ENCODE data around the gene ST3GAL3. TPM values are rescaled to one million over a fixed set of nuclear protein-coding genes. Genes with fewer than 3 reads are reported as not detected.
A peak's percentile ranks its signal among the peaks of the same experiment; 100 is the strongest.

ST3GAL3 gene
- total and polyA plus RNA-seq, 2 of the 13 experiments (the other 11 are each of a cell fraction or from before 2014, with no cell fraction given) = 5.1 to 8.1 TPM

DNA sequence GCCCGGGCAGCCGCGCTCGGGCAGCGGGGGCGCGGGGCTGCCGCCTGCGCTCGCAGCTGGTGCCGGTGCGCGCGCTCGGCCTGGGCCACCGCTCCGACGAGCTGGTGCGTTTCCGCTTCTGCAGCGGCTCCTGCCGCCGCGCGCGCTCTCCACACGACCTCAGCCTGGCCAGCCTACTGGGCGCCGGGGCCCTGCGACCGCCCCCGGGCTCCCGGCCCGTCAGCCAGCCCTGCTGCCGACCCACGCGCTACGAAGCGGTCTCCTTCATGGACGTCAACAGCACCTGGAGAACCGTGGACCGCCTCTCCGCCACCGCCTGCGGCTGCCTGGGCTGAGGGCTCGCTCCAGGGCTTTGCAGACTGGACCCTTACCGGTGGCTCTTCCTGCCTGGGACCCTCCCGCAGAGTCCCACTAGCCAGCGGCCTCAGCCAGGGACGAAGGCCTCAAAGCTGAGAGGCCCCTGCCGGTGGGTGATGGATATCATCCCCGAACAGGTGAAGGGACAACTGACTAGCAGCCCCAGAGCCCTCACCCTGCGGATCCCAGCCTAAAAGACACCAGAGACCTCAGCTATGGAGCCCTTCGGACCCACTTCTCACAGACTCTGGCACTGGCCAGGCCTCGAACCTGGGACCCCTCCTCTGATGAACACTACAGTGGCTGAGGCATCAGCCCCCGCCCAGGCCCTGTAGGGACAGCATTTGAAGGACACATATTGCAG, 229.3 kb downstream of the ST3GAL3 start (continued):
- no peak for TF ChIP-seq ZBTB49 (CRISPR knock-in tag; IDR thresholded peaks at IDR 0.05; ENCODE audit: borderline replicate concordance)
- TF ChIP-seq NFE2L1 (CRISPR knock-in tag; IDR thresholded peaks at IDR 0.05; ENCODE audit: borderline replicate concordance) = no peak
- TF ChIP-seq SIN3B (IDR thresholded peaks at IDR 0.05; ENCODE audit: low read length) = no peak
- TF ChIP-seq, protein P1, sequence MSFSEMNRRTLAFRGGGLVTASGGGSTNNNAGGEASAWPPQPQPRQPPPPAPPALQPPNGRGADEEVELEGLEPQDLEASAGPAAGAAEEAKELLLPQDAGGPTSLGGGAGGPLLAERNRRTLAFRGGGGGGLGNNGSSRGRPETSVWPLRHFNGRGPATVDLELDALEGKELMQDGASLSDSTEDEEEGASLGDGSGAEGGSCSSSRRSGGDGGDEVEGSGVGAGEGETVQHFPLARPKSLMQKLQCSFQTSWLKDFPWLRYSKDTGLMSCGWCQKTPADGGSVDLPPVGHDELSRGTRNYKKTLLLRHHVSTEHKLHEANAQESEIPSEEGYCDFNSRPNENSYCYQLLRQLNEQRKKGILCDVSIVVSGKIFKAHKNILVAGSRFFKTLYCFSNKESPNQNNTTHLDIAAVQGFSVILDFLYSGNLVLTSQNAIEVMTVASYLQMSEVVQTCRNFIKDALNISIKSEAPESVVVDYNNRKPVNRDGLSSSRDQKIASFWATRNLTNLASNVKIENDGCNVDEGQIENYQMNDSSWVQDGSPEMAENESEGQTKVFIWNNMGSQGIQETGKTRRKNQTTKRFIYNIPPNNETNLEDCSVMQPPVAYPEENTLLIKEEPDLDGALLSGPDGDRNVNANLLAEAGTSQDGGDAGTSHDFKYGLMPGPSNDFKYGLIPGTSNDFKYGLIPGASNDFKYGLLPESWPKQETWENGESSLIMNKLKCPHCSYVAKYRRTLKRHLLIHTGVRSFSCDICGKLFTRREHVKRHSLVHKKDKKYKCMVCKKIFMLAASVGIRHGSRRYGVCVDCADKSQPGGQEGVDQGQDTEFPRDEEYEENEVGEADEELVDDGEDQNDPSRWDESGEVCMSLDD (CRISPR knock-in tag; IDR thresholded peaks at IDR 0.05; ENCODE audit: borderline replicate concordance) = no peak
- TF ChIP-seq ZNF160 (CRISPR knock-in tag; IDR thresholded peaks at IDR 0.05) = no peak
- TF ChIP-seq ZSCAN29 (CRISPR knock-in tag; conservative IDR thresholded peaks at IDR 0.05) = 0 out of 2 replicates have a peak, but pooled peaks have one; percentile 62
- no peak for TF ChIP-seq ASH2L (IDR thresholded peaks at IDR 0.05; ENCODE audit: insufficient read length, low read depth, low read length)
- no peak for TF ChIP-seq MLLT10 (CRISPR knock-in tag; IDR thresholded peaks at IDR 0.05)
- TF ChIP-seq ZFP36L2 (CRISPR knock-in tag; IDR thresholded peaks at IDR 0.05) = no peak
- peak; percentile 60; the same call in 1 of the 2 replicates for TF ChIP-seq PHF8 (CRISPR knock-in tag; IDR thresholded peaks at IDR 0.05)
- peak; percentile 56; the same call in 1 of the 2 replicates for TF ChIP-seq ZNF580 (CRISPR knock-in tag; IDR thresholded peaks at IDR 0.05; ENCODE audit: borderline replicate concordance, low read depth)
- TF ChIP-seq U2AF2 (IDR thresholded peaks at IDR 0.05; ENCODE audit: low read depth, low read length) = no peak
- TF ChIP-seq, protein P2, sequence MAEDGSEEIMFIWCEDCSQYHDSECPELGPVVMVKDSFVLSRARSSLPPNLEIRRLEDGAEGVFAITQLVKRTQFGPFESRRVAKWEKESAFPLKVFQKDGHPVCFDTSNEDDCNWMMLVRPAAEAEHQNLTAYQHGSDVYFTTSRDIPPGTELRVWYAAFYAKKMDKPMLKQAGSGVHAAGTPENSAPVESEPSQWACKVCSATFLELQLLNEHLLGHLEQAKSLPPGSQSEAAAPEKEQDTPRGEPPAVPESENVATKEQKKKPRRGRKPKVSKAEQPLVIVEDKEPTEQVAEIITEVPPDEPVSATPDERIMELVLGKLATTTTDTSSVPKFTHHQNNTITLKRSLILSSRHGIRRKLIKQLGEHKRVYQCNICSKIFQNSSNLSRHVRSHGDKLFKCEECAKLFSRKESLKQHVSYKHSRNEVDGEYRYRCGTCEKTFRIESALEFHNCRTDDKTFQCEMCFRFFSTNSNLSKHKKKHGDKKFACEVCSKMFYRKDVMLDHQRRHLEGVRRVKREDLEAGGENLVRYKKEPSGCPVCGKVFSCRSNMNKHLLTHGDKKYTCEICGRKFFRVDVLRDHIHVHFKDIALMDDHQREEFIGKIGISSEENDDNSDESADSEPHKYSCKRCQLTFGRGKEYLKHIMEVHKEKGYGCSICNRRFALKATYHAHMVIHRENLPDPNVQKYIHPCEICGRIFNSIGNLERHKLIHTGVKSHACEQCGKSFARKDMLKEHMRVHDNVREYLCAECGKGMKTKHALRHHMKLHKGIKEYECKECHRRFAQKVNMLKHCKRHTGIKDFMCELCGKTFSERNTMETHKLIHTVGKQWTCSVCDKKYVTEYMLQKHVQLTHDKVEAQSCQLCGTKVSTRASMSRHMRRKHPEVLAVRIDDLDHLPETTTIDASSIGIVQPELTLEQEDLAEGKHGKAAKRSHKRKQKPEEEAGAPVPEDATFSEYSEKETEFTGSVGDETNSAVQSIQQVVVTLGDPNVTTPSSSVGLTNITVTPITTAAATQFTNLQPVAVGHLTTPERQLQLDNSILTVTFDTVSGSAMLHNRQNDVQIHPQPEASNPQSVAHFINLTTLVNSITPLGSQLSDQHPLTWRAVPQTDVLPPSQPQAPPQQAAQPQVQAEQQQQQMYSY (CRISPR knock-in tag; IDR thresholded peaks at IDR 0.05) = 0 out of 2 replicates have a peak, but pooled peaks have one; percentile 9
- TF ChIP-seq ZNF563 (CRISPR knock-in tag; IDR thresholded peaks at IDR 0.05) = peak; percentile 55; the same call in 1 of the 2 replicates
- 0 out of 2 replicates have a peak, but pooled peaks have one; percentile 41 for TF ChIP-seq HIVEP1 (CRISPR knock-in tag; IDR thresholded peaks at IDR 0.05)
- TF ChIP-seq SP1 (IDR thresholded peaks at IDR 0.05) = no peak
- no peak for TF ChIP-seq SP1 (CRISPR knock-in tag; IDR thresholded peaks at IDR 0.05)
- TF ChIP-seq ZNF773 (CRISPR knock-in tag; IDR thresholded peaks at IDR 0.05; ENCODE audit: borderline replicate concordance) = no peak
- no peak for TF ChIP-seq ATF3 (CRISPR knock-in tag; IDR thresholded peaks at IDR 0.05)
- TF ChIP-seq FOXK2 (IDR thresholded peaks at IDR 0.05) = no peak
- no peak for TF ChIP-seq JUN (CRISPR knock-in tag; IDR thresholded peaks at IDR 0.05)
- TF ChIP-seq DR1 (CRISPR knock-in tag; IDR thresholded peaks at IDR 0.05) = no peak

All from HepG2 (cell line).